HG02852 (cell line): ENCODE data around the gene HLA-DPB1.

Experiments
- ATAC-seq: cut with Tn5 transposase; IDR thresholded peaks from one replicate; pipeline ENCODE4 v1.9.1; 2021; ENCODE audit warnings: mild to moderate bottlenecking, moderate library complexity; ENCODE audit not compliant: unreplicated experiment

HLA-DPB1 gene

DNA sequence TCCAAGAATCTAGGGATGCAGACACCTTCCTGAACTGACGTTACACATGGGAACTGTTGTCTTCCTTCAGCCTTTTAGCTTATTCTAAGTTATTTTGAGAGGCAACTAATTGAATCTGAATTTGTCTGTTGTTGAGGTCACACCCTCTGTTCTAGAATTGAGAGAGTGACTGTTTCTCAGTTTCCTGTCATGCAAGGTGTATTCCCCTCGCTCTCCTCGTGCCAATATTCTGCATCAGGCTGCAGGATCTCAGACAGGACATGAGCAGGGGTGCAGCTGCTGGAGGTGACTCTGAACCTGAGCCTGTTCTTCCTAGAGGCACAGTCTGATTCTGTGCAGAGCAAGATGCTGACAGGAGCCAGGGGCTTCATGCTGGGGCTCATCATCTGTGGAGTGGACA, 52.5 kb downstream of the HLA-DPB1 start:
- no peak for ATAC-seq

DNA sequence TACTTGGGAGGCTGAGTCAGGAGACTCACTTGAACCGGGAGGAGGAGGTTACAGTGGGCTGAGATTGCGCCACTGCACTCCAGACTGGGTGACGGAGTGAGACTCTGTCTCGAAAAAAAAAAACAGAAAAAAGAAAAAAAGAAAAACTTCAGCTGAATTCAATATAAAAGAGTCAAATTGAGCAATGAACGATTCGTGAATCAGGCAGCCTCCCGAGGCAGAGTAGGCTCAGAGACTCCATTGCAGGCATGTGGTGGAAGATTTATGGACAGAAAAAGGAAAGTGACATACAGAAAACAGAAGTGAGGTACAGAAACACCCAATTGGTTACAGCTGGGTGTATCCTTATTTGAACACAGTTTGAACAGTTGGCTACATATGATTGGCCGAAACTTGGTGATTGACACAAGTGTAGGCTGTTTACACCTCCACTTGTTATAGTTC, 56.3 kb downstream of the HLA-DPB1 start:
- no peak for ATAC-seq

DNA sequence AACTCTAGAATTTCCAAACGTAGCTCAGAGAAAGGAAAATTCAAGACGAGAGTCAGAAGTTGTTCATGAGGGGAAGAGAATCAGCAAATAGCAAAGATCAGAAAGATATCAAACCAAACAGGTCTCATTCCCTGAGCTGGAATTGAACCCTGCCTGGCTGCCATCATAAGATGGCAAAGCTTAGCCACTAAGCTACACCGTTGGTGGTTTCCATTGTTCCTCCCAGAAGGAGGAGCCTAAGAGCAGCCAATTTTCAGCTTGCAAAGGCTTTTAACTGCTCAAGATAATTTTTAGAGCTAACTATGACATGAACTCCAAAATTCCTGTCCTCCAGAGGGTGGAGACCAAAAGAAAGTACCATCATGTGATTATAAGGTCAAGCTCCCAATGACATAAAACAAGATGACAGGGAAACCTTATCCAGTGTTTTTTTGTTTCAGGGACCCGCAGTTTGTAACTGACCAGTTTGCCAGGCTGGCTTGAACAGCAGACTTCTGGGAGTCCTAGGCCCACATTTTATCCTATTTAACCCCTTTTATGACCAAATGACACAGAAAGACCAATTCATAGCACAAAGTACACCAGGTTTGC, 60.6 kb downstream of the HLA-DPB1 start:
- no peak for ATAC-seq
